ENCODE results near the gene ITIH4.

Gene ITIH4

GRCh38 chr3:52798376-52798977, 32.0 kb downstream of the ITIH4 start:
- DNase-seq (ENCODE audit: low read depth): no peak

- no peak for DNase-seq (ENCODE audit: low read depth)
Observed at GRCh38 chr3:52796411-52796810, 34.1 kb downstream of the ITIH4 start.

DNA sequence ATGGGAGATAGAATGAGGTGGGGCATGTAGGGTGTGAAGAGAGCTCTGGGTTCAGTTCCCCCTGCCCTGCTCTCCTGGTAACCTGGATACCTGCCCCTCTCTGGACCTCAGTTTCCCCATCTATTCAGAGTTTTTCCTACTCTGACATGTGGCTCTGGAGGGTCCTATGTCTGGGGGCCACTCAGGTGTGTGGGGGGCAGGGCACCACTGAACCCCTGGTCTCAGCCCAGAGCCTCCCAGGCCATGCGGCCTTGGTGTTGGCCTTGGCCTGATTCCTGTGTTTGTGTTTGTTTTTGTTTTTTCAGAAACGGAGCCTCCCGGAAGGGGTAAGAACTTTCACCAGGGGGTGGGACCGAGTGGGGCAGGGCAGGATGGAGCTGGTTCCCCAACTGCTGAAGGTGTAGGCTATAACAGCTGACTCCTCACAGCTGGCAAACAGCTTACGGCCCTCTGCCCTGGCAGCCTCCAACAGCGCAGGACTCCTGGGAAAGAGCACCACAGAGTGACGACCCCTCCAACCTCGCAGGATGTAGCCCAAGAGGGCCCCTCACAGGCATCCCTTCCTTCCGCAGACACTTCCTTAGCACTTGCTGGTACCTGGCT, 35.1 kb downstream of the ITIH4 start:
- DNase-seq (ENCODE audit: low read depth): no peak

- DNase-seq (ENCODE audit: low read depth): no peak
Observed at GRCh38 chr3:52794612-52795099, 35.8 kb downstream of the ITIH4 start, which contains the start of gene ITIH3. TSS of gene ITIH3 (plus strand) at chr3:52794796. CDS start at chr3:52794804, 8 bp downstream.

GRCh38 chr3:52793702-52794611, 36.5 kb downstream of the ITIH4 start:
- no peak for DNase-seq (ENCODE audit: low read depth)

DNA sequence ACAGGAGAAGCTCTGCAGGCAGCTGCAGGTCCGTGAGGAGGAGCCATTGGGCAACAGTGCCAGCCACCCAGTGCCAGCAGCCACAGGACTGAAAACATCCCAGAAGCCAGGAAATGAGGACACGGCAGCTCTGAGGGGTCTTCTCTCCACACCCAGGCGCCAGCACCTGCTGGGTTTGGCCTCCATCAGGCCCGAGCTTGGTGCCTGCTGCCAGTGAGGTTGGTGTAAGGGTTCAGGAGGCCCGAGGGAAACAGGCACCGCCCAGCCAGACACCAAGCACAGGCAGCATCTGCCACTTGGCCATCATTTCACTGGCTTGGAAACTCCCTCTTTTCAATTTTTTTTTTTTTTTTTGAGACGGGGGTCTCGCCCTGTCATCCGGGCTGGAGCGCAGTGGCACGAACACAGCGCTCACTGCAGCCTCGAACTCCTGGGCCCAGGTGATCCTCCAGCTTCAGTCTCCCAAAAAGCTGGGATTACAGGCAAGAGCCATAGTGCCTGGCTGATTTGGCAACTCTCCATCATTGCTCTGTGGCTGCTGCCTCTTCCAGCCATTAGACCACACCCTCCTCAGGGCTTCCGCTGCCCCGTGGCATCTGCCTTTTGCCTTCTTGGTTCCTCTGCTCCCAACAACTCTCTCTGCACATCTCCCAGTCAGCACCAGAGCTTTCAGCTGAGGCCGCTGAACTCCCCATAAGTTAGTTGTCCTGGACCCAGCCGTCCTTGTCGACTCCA, 37.3 kb downstream of the ITIH4 start:
- DNase-seq (ENCODE audit: low read depth): no peak

DNA sequence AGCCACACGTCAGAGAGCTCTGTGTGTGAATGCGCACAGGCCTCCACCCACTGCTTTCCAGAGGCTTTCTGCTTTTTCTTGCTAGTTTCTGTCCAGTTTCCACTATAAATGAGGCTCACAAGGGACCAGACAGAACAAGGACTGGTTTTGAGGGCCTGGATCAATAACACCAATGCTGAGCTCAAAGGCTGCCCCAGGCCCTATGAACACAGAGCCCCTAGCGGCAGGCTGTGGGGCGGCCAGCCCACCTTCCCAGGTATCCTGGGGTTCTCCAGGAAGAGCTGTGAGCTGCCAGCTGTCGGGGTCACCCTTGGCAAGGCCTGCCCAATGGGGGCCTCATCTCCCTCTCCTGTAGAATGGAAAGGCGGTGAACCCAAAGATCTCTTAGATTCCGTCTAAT, 38.1 kb downstream of the ITIH4 start:
- no peak for DNase-seq (ENCODE audit: low read depth)

- no peak for DNase-seq (ENCODE audit: low read depth)
Observed at GRCh38 chr3:52791928-52792327, 38.5 kb downstream of the ITIH4 start.

- DNase-seq (ENCODE audit: low read depth): no peak
Observed at GRCh38 chr3:52791366-52791765, 39.1 kb downstream of the ITIH4 start.

GRCh38 chr3:52790741-52791140, 39.7 kb downstream of the ITIH4 start:
- no peak for DNase-seq (ENCODE audit: low read depth)

DNA sequence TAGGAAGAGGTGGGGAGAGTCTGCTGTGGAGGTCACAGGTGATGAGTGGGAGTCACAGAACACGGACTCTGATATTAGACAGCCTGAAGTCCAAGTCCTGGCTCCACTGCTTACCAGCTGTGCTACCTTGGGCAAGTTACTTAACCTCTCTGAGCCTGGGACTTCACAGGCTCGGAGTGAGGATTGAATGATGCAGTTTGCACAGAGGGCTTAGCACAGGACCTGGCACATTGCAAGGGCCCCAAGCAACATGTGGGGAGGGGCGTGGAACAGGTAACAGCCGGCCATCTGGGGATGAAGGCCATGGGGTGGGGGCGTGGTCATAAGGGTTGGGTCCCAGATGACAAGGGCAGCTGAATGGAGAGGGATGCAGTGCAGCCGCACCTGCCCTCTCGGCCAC, 40.1 kb downstream of the ITIH4 start:
- DNase-seq (ENCODE audit: low read depth): no peak

- no peak for DNase-seq (ENCODE audit: low read depth)
Observed at GRCh38 chr3:52789746-52790040, 40.8 kb downstream of the ITIH4 start.

- no peak for DNase-seq (ENCODE audit: low read depth)
Observed at GRCh38 chr3:52788890-52789745, 41.4 kb downstream of the ITIH4 start.

DNA sequence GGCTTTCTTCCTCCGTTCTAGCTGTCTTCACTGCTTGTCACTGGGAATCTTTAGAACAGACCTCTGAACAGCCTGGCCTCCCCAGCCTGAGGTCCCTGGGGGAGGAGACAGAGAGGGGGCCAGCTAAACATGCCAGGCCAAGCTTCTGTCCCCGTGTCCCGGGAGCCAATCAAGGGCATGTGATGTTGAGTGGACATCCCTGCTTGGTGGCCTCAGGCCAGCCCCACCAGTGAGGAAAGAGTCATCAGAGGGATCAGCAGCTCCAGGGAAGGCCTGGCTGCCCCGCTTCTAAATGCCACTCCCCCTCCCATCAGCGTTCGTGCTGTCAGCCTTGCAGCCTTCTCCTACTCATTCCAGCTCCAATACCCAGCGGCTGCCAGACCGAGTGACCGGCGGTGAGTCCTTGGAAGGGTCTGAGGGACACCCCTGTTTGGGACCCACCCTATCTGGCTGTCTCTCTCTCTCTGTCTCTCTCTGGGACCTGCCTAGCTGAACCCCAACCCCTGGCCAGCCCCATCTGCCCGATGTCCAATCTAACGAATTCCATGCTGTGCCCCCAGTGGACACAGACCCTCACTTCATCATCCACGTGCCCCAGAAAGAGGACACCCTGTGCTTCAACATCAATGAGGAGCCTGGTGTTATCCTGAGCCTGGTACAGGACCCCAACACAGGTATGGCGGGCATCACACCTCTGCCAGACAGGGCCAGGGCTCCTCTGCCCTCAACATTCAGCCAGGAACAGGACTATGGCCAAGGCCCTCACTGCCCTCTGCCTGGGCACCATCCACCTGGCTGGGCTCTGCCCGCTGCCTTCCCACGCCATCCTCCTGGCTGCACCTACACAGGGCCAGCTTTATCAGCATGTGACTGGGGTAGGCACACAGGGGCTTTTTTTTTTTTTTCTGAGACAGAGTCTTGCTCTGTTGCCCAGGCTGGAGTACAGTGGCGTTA, 42.5 kb downstream of the ITIH4 start:
- no peak for DNase-seq (ENCODE audit: low read depth)

GRCh38 chr3:52787246-52787645, 43.2 kb downstream of the ITIH4 start:
- DNase-seq (ENCODE audit: low read depth): no peak

DNA sequence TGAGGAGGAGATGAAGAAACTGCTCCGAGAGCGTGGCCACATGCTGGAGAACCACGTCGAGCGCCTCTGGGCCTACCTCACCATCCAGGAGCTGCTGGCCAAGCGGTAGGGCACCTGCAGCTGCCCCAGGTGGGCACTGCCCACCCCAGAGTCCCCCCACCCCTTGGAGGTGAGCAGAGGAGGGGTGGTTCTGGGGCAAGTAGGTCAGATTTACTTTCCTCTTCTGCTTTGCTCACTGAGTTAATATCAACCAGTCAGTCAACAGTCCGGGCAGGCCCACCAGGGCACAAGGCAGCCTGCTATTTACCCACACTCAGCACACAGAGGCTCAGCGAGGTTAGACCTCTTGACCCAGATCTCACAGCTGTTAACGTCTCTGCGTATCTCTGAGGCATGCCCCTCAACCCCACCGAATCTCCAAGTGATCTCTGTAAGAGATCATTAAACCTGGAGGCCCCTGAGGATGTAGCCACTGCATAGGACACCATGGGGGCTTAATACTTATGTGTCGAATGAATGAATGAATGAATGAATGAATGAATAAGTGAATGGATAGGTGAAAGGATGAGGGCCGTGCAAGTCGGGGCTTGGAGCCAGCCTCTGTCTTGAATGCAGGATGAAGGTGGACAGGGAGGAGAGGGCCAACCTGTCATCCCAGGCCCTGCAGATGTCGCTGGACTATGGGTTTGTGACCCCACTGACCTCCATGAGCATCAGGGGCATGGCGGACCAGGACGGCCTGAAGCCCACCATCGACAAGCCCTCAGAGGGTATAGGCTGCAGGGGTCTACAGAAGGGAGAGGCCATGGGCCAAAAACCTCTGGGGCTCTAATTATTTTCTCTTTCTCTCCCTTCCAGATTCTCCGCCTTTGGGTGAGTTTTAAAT, 43.9 kb downstream of the ITIH4 start:
- DNase-seq (ENCODE audit: low read depth): no peak

DNA sequence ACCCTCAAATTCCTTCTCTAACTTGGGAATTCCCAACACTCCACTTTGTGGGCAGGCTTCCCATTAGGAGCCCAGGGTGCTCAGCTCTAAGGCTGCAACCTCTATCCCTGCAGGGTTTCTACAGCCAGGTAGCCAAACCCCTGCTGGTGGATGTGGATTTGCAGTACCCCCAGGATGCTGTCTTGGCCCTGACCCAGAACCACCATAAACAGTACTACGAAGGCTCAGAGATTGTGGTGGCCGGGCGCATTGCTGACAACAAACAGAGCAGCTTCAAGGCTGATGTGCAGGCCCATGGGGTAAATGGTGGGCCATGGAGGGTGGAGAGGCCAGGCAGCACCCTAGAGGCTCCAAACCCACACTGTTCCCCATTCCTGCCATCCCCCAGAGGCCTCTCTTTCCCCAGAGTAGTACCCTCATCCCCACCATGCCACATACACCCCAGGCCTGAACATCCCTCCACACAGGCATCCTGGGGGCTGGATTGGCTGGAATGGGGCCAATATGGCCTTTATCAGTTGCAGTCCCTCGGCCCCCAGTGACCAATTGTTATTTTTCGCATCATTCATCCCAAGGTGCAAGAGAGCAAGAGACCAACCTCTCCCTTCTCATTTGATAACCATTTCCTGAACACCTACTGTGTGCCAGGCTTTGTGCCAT, 45.4 kb downstream of the ITIH4 start:
- DNase-seq (ENCODE audit: low read depth): no peak

- no peak for DNase-seq (ENCODE audit: low read depth)
Observed at GRCh38 chr3:52784021-52784621, 46.4 kb downstream of the ITIH4 start.

Data from stimulated activated CD8-positive, alpha-beta memory T cell treated with anti-CD3 and anti-CD28 coated beads, Interleukin-15, amount 100 ng/mL, for 24 hours (primary cell).